T-helper 1 cell (primary cell): Measurements from ENCODE around the gene SMCO3.

Source experiments
- DNase-seq, 5 donors: peaks; one replicate each; pipeline ENCODE4 v3.0.0-alpha.2; 2012 to 2020
- total RNA-seq, 4 donors: gene quantifications; one replicate each; lab custom pipeline; 2026; lab: John Stamatoyannopoulos, UW

Gene SMCO3
- total RNA-seq = 0 to 0.08 (median 0) reads per million in 4 donors

DNA sequence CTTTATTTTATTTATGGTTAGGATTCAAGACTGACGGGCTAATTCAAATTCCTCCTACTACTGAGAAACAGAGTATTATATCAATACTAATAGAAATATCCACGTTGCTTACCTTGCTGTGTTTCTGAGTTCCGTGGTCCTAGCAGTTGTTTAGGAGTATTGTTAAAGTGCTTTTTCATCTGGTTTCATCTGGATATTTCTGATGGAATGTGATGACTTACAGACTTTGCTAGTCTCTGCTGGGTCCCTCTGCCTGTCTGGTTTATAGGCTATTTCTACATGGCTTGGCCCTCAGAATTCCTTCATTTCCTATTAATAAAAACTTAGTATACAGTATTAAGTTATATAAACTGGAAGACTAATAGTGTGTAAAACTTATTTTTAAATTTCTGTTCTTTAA, at the start of gene SMCO3:
TSS of gene SMCO3 (minus strand) at position 169 of the 400 bp plus-strand sequence. CDS start 7,502 bp downstream, outside the sequence.
- no peak for DNase-seq

DNA sequence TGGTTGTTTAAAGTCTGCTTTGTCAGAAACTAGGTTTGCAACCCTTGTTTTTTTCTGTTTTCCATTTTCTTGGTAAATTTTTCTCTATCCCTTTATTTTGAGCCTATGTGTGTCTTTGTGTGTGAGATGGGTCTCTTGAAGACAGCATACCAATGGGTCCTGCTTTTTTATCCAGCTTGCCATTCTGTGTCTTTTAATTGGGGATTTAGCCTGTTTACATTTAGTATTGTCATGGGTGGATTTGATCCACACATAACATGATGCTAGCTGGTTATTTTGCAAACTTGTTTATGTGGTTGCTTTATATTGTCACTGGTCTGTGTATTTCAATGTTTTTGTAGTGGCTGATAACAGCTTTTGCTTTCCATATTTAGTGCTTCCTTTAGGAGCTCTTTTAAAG, 46.5 kb upstream of the SMCO3 start:
- DNase-seq = no peak

DNA sequence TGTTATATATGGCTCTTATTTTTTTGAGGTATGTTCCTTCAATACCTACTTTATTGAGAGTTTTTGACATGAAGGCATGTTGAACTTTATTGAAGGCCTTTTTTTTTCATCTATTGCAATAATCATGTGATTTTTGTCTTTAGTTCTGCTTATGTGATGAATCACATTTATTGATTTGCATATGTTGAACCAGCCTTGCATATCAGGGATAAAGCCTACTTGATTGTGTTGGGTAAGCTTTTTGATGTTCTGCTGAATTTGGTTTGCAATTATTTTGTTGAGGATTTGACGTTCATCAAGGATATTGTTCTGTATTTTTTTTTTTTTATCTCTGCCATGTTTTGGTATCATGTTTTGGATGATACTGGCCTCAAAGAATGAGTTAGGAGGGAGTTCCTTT, 44.5 kb upstream of the SMCO3 start:
- DNase-seq = no peak

DNA sequence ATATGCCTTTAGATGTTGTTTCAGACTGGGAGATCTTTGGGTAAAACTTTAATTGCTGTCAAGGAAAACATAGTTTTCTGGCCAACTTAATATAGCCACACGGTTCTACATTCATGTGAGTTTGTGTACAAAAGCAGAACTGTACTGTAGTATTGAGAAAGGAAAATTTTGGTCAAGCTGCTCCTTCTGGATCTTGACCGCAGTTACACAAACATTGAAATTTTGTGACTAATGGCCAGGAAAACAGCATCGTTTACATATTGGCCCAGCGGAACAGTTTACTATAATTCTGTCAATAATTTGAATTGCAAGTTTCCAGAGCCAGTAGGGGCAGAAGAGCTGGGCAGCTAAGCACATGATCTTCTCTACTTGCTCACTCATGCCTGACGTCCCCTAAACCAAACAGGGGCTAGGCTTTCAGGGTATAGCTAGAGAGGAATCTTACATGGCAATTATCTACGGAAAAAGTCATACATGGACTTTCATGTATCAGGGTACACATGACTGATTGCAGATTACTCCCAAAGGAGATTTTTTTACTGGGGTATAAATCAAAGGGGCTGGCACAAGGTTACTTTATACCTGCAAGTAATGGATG, 40.7 kb upstream of the SMCO3 start:
- DNase-seq = no peak

DNA sequence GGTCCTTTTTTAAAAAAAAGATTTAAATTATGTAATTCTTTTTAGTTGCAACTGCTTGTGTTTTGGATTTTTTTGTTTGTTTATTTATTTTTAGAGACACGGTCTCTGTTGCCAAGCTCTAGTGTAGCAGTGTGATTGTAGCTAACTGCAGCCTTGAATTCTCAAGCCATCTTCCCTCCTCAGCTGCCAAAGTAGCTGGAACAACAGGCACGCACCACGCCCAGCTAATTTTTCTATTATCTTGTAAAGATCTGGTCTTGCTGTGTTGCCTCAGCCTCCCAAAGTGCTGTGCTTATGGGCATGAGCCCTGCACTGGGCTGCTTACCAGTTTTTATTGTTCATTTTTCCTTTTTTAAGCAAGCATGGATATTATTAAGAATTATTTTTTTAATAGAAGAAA, 40.0 kb upstream of the SMCO3 start:
- no peak for DNase-seq

DNA sequence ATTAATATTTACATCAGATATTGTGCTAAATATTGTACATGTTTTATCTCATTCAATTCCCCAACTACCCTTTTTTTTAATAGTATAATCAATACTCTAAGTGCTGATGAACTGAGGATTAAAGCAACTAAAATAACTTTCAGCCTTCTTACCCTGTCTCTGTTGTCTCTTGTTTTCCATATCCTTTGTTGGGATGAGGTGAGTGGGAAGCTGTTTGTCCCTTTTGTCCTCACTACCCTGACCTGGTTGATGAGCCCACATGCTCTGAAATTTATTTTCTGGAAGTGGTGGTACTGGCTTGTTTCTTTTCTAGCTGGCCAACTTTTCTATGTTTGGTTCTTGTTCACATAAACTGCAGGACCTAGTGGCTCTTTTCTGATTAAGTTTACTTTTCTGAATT, 38.9 kb upstream of the SMCO3 start:
- no peak for DNase-seq

DNA sequence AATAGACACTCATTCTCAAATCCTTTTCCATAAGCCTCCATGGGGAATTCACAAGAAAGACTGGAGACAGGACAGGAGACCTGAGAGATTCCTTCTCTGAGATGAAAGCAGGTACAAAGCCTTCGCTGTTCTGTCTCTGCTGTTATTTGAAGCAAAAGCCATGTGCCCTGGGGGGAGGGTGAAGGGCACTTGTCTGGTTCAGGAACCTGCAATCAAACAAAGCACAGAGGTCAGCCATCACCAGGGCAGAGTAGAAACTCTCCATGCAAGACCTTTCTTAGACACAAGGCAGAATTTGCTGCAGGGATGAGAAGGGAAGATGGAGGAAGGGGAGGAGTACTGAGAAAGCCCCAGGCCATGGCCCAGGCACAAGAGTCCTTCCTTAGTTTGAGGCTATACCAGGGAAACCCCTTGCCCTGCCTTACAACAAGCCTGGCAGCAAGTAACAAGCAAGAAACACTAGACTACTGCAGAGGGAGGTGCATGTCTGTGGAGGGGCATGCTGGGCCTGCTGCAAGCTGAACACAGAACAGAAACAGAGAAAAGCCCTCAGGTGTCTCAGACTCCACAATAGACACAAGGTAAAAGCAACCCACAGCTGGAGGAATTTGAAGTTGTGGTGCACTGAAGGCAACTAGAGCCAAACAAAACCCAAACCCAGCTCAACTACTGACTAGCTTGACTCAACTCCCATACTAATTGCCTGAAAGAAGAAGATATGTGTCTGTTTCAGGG, 37.1 kb upstream of the SMCO3 start:
- DNase-seq = no peak

DNA sequence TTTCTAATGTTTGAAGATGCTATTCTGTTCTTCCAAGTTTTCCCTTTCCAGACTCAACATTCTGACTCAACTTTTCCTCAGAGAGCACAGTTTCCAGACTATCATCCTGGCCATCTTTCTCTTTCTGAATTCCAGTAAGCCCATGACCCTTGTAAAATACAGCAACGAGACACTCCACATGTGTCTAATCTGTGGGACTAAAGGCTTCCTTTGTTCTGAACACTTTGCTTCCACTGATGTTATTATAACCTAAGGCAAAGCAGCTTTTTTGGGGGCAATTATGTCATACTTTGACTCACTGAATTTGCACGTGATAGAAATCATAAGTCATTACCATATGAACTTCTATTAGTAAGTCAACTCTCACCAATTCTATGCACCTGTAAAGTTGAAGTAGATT, 35.7 kb upstream of the SMCO3 start:
- no peak for DNase-seq

DNA sequence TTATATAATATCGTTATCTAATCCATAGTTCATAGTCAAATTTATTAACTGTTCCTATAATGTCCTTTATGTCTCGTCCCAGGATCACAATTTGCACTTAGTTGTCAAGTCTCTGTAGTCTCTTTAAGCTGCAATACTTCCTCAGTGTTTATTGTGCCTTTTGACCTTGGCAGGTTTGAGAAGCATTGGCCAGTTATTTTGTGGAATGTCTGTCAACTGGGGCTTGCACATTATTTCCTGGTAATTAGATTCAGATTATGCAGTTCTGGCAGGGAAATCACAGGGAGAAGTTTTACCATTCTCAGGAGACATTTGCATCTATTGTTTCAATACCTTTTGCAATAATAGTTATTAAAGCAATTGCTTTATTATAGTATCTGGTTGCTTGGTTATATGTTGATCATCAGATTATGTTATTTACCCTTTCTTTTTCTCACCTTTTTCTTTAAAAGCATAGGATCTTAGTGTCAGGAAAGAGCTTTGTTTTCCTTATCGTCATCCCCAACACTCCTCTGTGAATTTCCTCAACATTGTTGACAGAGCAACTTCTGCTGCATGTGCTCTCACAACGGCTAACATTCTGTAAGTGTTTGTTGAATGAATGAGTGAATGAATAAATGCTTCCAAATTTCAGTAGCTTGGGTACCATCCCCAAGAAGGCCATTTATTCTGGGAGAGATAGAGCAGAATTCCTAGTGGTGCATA, 33.0 kb upstream of the SMCO3 start:
- DNase-seq = no peak

DNA sequence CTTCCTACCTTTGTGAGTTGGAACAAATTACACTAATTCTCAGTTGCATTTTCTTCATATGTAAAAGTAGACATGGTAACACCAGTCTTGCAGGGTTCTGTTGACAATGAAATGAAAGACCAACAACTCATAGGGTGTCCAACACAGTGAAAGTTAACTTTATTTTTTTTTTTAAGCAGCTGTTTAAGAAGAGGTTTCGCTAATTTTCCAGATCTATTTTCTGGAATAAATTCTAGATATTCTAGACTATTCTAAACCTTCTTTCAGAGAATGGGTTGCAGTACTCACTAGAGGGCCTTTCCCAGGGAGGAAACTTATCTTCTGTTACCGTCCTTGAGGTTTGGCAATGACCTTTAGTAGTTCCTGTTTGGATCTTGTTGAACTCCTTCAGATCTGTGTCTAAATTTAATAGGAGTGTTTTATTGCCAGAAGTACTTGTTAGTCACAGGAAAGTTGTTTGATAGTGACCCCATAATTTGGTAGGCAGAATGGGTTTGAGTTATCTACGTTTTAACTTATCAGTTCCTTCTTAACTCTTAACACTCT, 32.1 kb upstream of the SMCO3 start:
- no peak for DNase-seq

DNA sequence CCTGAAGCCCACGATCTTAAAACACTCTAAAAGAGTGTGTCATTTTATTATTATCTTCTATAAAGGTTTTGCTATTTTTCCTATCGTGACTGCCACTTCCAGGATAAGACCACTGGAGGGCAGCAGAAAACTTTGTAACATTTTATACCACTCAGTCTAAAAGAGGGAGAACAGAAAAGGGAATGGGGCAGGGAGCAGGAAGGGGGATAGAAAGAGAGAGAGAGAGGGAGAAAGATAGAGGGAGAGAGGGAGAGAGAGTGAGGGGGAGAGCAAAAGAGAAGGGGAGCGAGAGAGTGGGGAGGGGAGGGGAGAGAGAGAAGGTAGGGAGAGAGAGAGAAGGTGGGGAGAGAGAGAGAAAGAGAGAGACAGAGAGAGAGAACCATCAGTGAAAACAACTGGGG, 31.4 kb upstream of the SMCO3 start:
- peak in 3 of 5 donors; percentile 23 to 43 (median 34) for DNase-seq

DNA sequence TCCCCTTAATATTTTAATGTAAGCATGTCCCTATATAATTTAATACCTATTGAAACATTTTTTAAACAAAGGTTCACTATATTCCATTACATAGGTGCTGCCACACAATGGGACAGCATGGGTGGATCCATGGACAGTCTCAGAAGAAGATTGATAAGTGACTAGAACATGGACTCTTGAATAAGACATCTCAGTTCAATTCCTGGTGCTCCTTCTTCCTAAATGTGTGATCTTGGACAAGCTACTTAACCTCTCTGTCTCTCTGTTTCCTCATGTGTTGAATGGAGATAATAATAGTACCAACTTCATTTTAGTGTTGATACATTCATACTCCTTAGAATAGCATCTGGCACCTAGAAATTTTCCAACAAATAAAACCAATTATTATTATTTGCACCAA, 30.4 kb upstream of the SMCO3 start:
- DNase-seq = no peak

DNA sequence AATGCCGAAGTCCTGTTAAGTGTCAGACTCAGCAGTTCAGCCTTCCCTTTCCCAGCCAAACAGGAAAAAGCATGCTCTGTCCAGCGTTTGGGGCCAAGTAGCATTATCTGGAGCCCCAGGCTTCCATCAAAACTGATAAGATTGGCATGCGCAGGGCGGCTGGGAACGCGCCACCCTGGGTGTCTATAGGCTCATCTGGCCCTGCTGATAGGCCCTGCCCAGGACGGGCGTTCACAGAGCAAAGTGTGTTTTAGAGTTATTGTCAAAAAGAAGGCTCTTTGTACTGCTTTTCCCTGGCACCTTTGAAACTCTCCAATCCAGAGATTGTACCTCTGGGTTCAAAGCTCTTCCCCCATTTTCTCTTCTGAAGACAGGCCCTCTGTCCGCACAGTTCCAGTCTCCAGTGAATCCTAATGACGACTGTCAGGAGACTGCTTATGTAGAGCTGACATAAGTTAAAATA, 29.5 kb upstream of the SMCO3 start, which contains the start of gene ART4:
TSS of gene ART4 (minus strand) at position 102 of the 463 bp plus-strand sequence. CDS start 413 bp downstream, outside the sequence.
- no peak for DNase-seq

DNA sequence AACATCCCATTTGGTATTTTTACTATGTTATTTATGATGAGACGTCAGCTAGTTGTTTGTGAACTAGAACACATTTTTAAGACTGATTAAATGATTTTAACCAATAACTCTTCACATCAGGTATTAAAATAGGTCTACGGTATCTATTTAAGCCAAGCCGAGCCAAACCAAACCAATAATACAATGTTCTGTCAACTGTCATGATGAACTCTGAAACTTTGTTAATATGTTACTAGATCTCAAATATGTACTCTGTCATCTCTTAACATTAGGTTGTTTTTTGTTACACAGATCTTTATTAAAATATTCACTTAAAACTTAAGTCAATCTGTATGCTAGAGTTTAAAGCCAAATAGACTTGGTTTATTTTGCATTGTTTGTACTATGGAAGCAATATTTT, 28.3 kb upstream of the SMCO3 start:
- DNase-seq = no peak

DNA sequence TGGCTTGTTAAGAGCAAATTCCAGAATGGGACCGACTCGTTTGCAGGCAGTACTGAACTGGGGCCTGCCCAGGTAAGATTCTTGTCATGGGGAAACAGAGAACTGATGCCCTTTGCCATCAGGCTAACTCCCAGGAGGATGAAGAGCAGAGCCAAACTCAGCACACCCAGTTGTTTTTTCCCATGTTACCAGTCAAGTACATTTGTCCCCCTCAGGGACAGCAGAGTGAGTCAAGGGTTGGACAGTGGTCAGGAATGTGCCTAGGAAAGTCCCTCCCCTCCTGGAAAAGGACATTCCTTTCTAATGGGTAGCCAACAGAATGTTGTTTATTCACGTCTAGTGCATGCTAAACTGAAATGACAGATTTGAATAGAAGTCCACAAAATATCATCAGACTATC, 27.8 kb upstream of the SMCO3 start:
- DNase-seq = no peak

DNA sequence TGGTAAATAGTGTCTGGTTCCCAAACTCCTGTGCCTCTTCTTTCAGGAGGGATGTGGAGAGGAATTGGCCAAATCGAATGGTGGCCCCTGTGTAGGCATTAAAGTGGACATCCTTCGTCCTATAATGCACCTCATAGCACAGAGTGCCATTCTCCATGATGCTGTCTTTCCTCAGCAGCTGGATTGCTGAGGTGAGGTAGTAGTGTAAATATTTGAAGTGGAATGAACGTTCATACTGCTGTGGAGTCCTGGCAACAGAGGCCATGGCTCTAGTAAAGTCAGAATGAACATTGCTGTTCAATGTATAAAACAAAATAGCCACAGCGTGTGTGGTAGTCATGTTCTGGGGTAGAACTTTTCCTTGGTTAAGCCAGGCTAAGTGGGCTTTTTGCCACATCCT, 26.6 kb upstream of the SMCO3 start:
- no peak for DNase-seq

DNA sequence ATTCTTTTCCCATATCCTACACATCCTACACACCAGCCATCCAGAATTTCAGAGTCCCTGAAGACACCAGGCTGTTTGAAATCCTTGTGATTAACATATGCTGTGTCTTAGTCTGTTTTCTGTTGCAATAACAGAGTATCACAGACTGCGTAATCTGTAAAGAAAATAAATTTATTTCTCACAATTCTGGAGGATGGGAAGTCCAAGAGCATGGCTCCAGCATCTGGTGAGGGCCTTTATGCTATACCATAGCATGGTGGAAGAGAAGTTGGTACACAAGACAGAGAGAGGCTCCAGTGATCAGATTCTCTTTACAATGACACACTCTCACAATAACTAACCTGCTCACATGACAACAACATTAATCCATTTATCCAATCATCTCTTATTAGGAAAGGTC, 25.3 kb upstream of the SMCO3 start:
- DNase-seq = no peak

DNA sequence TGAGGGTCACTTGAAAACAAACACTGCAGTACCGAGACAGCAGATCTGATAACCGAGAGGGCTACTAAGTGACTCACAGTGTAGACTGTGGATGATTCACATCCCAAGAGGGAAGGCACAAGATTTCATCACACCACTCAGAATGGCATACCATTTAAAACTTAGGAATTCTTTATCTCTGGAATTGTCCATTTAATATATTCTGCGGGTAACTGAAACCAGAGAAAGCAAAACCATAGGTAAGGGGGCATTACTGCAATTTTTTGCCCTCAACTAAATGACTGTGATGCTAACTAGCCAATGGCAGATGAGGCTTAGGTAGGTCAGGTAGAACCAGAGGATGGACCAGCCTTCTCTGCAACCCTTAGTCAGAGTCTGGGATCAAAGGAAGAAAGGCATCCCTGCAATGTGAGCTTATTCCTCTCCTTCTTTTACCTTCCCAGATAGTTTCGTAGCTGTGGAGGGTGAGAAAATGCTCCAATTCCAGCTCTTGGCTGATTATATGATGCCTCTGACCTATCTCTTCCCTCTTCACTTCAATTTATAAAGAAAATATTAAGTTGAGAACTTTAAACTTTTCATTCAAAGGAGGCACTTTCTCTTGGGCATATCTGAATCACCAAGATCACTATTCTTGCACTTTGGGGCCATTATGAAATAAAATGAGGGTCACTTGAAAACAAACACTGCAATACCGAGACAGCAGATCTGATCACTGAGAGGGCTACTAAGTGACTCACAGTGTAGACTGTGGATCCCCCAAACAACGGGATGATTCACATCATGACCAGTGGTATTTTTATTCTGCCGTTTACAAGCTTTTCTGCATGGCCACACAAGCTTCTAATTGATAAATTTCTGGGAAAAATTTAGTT, 22.6 kb upstream of the SMCO3 start:
- DNase-seq = no peak

DNA sequence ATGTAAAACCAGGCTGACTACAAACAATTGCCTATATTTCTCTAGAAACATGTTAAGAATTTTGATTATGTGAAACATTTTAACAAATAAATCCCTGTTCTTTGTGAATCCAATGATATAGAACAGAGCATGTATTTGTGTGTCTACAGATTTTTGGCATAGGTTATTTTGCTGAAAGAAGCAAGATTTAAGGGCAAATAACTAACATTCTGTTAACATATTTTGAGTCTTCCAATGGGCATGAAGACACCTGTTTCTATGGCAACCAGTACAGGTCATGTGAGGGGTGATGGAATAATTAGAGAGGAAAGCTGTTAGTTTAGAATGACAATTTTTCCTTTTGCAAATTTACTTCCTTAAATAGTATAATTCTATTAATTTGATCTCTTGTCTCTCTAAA, 20.5 kb upstream of the SMCO3 start:
- no peak for DNase-seq

DNA sequence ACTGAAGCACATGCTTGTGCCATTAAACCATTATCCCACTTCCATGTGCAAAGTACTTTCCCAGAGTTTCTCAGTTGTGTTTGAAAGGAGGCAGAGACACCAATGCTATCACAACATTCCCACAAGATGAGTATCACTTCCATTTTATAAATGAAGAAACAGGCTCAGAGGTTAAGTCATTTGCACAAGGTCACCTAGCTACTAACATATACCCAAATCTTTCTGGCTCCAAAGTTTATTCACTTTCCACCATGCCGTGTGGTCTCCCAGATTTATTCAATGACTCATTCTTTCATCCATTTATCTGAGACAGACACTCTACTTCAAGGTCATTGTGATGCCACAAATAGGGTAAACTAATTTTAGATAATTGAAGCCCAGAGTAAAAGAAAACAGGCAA, 20.0 kb upstream of the SMCO3 start:
- DNase-seq = no peak

DNA sequence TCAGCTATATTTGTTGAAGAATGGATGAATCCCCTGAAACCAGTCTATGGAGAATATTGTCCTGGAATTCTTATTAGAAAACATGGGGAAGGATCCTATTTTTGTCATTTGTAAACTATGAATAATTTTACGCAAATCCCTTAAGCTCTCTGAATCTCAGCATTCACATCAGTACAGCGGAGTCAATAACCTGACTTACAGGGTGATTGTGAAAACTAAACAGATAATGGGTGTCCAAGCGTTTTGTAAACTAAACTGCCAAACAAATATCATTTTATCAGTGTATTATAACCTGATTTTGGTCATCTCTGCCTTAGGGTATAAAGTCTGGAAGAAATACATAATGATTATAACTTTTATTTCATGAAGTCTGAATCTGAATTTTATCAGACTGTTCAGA, 19.4 kb upstream of the SMCO3 start:
- no peak for DNase-seq

DNA sequence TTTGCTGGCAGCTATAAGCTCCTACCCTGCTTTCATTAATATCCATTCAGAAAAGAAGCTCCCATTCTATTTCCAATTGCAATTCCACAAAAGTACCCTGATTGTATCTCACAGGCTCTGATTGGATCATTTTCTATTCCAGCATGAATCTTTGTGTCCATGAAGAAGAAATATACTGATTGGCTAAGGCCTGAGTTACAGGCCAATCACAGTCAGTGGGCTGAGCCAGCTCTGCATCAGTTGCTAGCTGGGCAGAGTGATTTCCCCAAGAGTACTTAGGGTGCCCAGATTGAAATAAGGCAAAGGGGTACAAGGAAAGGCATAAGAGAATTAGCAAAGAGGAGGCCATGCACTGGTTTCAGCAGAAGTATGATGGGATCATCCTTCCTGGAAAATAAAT, 14.9 kb upstream of the SMCO3 start:
- no peak for DNase-seq

DNA sequence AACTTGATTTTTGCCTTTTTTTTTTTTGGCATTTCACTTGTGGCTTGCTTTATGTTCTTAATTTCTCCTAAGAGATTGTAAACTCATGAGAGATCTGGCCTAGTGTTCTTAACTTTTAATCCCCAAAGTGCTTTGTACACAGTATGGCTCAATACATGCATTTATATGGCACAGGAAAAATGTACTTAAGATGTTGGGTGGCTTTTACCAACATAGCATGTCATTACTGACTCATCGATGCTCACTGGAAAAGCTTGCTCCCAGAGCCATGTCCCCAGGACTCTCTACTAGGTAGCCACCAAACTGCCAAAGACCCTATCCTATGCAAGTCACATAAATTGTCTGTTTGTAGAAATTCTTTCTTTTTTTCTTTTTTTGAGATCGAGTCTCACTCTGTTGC, 13.1 kb upstream of the SMCO3 start:
- DNase-seq = no peak
